HG03575 (cell line): Measurements from ENCODE around the gene PDE7B.
"Not testable (repeated sequence)": the region's sequence is repeated elsewhere in the genome, so short reads cannot be mapped to it uniquely, and the experiment has no call there.

Experiments
- ATAC-seq: cut with Tn5 transposase; IDR thresholded peaks from one replicate; pipeline ENCODE4 v1.9.1; 2021; ENCODE audit not compliant: unreplicated experiment, insufficient number of reproducible peaks, low FRiP score; ENCODE audit errors: extremely low read depth

The PDE7B gene

DNA sequence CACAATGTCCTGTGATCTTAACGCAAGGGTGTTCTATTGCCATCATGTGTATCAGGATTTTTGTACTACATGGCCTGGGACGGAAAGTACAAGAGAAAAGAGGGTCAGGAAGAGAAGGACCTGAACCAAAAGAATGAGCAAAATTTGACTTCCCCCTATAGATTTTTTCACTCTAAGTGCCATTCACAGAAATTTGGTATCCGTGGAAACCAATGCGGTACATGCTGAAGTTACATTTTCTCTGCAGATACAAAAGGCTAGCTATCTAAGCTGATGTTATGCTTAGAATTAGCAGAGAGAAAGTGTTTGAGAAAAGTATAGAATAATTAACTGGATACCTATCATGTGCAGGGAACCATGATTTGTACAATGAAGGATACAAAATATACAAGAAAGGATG lies 12.4 kb upstream of the PDE7B start:
- ATAC-seq: no peak

DNA sequence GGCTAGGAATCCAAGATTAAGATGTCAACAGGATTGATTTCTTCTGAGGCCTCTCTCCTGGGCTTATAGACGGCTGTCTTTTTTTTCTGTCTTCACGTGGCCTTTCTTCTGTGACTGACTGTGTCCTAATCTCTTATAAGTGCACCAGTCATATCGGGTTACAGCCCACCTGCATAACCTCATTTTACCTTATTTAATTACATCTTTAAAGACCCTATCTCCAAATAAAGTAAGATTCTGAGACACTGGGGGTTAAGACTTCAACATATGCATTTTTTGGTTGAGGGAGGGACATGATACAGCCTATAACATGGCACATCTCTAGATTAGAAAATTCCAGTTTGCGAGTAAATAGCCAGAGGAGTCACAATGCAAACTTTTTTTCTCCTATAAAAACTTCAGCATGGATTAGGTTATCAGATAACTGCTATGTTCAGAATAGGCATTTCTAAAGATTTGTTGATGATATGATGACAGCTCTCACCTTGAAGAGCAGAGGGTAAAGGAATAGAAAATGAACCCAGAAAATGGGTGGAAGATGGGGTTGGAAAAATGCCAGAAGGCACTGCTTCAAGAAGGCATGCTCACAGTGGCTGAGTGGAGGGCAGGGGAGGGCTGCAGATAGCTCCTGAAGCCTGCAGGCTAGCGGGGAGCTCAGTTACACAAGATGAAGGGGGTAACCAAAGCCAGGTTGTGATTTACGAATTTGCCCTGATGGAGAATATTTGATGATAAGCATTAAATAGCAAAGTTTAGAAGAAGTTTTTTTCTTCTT lies 8.7 kb upstream of the PDE7B start:
- ATAC-seq: no peak

DNA sequence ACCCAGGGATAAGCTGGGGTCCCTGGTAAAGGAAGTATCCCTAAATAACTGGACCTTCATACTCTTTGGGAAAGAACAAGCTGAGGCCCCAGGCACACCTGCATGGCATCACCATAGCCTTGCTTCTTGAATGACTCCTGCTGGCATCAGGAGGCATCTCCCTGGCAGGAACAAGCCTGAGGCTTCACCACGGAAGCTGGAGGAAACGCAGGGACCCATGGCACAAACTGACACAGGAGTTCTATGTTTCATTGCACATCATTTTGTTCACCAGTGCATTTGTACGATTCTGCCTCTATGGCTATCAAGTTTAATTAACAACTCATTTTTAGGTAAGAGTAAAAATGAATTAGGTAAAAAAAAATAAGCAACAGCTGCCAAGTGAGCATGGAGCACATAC lies 619 bp upstream of the PDE7B start:
- ATAC-seq: no peak

DNA sequence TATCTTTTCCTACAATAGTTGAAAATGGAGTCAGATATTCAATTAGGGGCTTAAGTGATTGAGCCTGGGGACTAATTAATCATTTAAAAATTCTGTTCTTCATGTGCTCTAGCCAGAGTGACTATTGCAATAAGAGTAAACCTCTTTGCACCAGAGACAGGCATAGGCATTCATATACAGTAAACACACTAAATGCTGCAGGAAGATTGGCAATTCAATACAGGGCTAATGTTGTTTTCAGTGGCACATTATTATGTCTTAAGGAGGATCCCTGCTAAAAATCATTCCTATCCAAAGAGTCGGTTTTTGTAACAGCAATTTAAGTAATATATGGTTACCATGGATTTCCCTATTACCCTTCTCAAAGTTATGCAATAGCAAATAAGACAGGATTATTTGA lies 1.2 kb downstream of the PDE7B start:
- ATAC-seq: no peak

DNA sequence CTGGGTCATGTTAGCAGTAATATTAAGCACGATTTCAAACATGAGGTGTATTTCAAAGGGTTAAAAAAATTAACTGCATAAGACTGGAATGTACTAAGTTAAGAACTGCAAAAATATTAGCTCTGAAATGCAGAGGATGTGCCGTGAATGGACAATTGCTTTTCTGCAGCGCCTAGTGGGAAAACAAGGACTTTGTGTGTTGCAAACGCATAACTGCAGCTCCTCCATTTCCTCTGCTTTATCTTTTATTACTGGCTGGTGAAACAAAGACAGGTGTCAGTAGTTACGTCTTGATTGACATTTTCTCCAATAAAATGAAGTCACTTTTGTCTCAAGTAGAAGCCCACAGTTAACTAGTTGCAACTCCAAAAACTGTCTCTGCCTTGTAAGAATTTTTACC lies 1.7 kb downstream of the PDE7B start:
- no peak for ATAC-seq

DNA sequence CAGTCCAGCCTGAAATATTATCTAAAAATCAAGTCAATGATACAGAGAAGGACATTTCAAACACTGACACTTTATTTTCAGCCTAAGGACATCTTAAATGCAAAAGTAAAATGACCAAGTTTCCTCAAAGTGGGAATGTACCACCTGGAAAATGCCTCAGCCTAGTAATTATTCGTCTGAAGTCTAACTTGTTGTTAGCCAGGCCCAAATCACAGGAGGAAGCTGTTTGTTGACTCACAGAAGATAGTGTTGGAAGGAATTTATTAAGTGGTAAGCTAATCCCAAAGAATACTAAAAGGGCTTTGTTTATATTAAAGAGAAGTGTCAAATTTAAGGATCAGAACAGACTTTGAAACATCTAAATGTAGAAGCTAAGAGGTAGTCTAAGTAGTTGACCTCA lies 2.5 kb downstream of the PDE7B start:
- ATAC-seq: no peak

DNA sequence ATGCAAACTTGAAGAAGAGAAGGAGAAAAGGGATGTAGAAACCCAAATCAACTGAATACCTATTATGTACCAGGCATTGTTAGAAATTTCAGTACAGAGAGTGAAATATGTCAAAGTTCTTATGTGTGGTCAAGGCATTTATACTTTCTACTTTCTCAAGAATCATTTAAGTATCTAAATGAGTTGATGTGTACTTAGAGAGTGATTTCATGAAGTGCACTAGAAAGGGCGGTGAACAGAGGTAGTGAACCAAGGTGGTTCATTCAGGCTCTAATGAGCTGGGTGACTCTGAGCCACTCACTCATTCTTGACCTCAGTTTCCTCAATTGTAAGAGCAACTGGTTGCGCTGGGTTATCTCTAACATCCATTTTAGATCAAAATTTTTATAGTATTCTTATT lies 3.3 kb downstream of the PDE7B start:
- no peak for ATAC-seq

DNA sequence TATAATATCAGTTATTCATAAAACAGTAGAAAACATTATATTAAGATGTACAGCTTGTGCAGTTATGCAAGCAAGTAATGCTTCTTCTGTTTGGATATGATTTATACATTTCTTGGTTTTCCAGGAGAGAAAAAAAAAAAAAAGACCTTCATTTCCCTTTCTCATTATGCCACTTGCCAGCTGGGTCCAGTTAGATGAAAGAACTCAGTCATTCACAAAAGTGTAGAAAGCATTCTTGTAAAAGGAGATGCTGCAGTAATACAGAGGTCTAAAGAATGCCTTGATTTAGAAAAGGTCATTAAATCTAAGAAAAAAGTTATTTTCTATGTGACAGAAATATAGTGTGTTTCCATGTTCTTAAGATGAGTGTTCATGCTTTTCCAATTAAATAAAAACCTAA lies 7.4 kb downstream of the PDE7B start:
- no peak for ATAC-seq

DNA sequence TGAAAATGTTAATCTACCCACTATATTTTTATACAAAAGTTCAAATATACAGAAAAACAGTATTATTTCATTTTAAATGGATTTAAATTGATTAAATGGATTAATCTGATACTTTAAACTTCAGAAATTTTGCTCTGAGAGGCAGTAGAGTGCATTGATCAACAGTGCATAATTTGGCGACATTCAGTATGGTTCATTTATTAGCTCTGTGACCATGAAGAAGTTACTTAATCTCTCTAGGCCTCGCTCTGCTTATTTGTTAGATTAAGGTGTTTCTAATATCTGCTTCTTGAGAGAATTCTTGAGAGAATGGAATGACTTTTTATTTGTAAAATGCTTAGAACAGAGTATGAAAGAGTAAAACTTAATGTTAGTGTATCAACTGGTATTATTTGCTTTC lies 8.9 kb downstream of the PDE7B start:
- ATAC-seq: no peak

DNA sequence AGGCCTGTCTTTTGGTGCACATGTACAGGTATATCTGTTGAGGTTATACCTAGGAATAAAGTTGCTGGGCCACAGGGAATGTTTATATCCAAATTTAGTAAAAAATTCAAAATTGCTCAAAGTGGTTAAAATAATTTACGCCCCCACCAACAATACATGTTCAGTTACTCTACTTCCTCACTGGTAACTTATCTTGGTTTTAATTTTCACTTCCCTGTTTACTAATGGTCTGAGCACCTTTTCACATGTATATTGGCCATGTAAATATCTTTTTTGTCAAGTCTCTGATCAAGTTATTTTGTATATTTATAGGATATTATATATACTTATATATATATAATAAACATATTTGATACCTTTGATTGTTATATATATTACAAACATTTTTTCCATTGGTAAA lies 9.7 kb downstream of the PDE7B start:
- ATAC-seq: peak; percentile 87

DNA sequence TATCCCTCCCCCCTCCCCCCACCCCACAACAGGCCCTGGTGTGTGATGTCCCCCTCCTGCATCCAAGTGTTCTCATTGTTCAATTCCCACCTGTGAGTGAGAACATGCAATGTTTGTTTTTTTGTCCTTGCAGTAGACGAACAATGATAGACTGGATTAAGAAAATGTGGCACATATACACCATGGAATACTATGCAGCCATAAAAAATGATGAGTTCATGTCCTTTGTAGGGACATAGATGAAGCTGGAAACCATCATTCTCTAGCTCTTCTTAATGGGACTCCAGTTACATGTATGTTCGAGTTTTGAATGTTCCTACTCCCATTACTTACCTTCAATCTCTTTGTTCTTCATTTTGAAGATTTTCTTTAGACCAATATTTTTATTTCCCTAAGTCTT lies 13.4 kb downstream of the PDE7B start:
- not testable (repeated sequence) for ATAC-seq

DNA sequence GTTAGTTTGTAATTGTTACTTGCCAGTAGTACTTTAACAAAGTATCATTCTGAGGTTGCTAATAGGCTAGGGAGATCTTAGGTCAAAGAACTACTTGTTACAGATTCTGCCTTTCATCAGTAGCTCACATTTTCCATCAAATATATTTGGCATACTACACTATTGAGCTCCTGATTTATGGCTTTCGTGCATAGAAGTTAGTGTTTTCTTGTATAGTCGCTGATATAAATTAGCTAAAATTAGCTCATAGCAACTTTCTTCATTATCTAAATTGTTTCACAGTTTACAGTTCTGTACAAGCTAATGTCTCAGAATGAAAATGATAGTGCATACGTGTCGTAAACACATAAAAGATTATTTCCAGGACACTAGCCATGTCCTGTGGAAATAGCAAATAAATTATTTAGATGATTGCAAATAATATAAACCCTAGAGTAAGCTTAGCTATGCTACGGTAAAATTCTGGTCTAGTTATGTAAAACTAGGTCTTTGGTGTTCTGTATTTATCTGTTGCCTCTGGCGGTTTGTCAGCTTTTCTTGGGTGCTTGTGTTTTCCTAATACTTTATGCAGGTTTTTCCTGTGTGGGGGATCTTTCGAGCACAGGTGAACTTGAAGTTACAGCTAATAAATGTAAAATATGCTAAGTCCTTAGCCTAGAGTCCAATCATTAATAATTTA lies 15.1 kb downstream of the PDE7B start:
- ATAC-seq: no peak

DNA sequence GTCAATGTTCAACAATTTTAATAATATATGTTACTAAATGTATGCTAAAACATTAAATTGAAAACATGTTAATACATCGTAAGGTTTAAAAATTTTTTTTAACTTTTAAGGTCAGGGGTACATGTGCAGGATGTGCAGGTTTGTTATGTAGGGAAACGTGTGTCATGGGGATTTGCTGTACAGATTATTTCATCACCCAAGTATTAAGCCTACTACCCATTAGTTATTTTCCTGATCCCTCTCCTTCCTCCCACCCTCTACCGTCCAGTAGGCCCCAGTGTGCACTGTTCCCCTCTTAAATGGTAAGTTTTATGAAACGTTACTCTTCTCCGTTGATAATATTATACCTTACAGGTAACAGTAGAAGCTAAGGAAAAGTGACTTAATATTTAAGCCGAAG lies 15.8 kb downstream of the PDE7B start:
- no peak for ATAC-seq

DNA sequence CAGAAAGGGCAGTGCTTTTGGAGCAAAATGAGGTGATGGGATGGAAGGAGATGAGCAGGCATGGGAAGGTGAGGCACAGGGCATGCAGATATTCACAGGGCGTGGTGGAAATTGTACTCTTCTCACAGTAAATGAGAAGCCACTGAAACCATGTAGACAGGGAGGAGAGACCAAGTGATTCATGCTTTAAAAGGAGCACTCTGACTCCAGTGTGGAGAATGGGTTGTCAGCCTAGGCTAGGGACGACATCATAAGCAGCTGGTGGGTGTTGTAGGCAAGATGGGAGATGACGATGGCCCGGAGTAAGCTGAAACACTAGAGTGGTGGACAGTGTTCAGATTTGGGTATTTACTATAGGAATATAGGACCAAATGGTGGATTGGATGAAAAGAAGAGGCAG lies 18.4 kb downstream of the PDE7B start:
- ATAC-seq: no peak

DNA sequence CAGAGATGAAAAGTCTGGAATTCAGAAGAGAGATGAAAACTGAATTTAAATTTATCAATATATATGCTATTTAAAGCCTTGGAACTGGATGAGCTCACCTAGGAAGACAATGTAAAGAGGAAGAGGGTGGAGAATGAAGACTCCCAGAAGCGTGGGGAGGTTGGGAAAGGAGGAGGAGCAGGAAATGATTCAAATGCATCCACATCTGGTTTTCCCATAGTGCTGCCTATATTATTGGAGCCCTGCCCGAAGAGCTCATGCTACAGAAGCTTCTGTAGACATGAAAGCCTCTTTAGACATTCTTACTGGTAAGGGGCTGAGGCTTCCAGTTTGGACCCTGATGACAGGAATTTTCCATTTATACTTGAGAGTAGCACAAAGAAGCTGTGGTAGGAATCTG lies 19.2 kb downstream of the PDE7B start:
- ATAC-seq: no peak

DNA sequence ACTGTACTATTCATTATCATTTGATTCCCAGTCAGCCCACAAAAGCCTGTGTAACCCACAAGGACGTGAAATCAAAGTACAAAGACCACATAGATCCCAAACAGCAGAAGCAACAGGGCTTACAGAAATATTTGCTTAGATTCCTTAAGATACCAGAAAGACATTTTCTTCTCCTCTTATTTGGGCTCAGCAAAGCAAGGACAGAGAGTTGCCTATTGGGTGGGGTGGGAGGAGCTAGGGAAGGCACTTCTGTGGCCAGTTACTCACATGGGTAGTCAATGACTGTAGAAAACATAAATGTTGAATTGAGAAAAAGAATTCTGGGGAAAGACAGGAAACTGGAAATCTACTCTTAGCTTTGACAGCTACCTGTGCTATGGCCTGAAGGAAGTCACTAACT lies 19.8 kb downstream of the PDE7B start:
- ATAC-seq: no peak

DNA sequence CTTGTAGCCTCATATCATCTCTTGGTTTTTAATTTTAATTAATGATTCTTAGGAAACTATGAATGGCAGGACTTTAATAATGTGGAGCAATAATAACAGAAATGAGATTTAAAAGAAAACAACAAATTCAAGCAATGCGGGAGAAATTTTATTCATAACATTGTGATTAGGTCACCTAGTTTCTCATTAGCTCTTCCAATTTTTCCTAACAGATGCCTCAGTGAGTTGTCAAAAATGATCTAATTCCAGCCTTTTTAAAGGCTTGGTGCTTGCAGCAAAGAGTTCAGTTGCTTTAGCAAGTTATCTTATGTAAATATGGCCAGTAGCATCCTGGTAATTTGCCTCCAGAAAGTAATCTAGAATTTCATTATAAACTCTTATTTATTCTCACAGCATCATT lies 20.4 kb downstream of the PDE7B start:
- no peak for ATAC-seq

DNA sequence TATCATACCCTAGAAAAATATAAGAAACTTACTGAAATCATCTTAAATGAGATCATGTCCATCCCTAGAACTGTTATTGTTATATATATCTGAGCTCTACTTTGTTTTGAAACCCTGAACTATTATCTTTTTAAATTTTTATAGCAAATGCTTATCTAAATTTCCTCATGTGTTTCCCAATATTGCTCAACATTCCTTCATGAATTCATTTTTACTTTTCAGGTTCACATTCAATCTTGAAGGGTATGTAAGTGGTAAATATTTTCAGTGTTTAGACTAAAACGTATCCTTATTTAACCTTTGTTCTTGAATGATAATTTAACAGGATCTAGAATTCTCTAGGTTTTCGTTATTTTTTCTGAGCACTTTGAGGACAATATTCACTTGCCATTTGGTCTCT lies 23.9 kb downstream of the PDE7B start:
- ATAC-seq: no peak

DNA sequence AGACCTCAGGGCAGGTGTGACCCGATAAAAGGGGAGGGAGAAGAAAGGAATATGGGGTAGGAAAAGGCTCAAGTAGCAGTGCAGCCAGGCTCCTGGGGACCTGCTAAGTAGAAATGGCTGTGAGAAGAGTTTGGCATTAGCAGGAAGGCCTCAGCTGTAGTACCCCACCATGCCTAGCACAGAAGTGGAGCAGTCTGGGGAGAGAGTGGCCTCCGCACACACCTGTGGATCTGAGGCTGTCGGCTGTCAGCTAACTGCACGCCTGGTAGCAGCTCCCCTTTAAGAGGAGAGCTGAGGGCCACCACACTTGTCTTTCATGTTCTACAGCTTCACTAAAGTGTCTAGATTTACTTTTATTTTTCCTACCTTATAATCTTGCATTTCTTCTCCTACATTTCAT lies 24.6 kb downstream of the PDE7B start:
- no peak for ATAC-seq

DNA sequence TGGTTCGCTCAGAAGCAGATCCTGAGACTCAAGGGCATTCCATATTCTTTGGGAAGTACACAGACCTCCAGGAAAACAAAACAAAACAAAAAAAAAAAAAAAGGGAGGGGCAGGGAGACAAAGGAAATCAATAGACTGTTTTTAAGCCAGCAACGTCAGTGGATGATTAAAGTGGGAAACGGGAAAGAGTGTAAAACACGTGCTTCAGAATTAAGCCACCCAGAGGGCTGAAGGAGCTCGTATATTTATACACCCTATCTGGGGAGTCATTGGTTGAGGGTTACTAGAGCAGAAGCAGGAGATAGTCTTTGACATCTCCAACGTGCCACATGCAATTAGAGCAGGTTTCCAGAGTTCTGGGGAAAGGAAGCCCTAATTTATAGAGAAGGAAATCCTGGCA lies 26.2 kb downstream of the PDE7B start:
- no peak for ATAC-seq
